GM18502 (cell line): ENCODE data around the gene PET100.

Source experiments
- ATAC-seq: cut with Tn5 transposase; IDR thresholded peaks from one replicate; pipeline ENCODE4 v1.9.1; 2021; ENCODE audit warnings: mild to moderate bottlenecking; ENCODE audit not compliant: unreplicated experiment, poor library complexity

PET100 gene, protein sequence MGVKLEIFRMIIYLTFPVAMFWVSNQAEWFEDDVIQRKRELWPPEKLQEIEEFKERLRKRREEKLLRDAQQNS

DNA sequence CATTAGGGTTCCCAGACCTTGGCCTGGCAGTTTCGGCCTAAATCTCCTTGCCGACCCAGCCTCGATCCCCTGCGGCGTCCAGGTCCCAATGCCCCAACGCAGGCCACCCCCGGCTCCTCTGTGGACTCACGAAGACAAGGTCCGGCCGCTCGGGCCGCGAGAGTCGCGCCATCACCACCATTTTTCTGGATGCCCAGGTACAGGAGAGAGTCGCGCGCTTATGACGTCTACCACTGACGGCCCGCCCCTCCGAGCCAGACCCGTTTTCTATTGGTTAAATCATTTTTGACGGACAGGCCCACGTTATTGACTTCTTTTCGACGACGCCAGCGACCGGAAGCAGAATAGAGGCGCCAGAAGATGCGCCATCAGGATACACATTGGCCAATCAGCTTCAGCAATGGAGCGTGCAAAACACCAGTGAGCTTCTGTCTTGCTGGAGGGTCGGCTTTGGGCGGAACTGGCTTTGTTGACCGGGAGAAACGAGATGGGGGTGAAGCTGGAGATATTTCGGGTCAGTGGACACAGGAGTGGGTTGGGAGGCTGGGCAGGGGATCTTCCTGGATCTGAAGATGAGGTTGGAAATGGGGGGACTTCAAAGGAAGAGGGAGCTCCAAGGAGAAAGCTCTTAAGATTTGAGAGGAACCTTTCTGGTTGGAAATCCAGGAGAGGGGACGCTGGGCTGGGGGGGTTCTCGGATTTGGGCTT lies at the start of gene PET100, which contains the start of gene XAB2:
PET100 (plus strand) TSS at position 447 of the 708 bp plus-strand sequence; CDS start at position 488, 41 bp downstream.
XAB2 (minus strand) TSS at position 199 of the 708 bp plus-strand sequence; CDS start at position 181, 18 bp downstream.
- peak; percentile 87 for ATAC-seq

DNA sequence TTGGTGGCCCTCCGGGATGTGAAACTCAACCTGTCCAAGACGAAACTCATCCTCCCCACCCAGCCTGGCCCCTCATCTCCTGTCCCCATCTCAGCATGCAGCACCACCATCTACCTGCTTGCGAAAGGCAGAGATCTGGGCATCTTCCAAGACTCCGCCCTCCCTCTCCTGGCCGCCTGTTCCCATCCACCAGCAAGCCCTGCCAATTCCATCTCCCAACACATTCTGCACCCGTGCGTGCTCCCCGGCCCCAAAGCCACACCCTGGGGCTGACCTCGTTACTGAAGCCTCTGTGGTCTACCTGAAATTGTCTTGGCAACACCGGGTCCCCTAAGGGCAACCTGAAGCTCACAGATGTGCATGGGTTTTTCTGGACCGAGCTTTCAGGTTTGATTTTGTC lies 47.1 kb upstream of the PET100 start:
- no peak for ATAC-seq

DNA sequence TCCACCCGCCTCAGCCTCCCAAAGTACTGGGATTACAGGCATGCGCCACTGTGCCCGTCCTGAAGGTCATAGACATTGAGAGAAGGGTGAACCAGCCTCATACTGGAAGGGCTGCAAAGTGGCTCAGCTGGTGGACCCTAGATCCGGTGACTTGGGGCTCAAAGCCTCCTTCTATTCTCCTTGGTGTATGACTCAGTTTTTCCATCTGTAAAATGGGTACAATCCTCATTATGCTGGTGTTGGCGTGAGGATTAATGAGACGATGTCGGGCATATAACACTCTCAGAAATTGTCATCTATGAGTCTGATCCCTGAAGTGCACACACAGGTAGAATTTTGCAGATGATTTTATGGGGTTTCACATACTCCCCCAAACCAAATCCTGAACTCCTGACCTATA lies 39.8 kb upstream of the PET100 start:
- ATAC-seq = no peak

DNA sequence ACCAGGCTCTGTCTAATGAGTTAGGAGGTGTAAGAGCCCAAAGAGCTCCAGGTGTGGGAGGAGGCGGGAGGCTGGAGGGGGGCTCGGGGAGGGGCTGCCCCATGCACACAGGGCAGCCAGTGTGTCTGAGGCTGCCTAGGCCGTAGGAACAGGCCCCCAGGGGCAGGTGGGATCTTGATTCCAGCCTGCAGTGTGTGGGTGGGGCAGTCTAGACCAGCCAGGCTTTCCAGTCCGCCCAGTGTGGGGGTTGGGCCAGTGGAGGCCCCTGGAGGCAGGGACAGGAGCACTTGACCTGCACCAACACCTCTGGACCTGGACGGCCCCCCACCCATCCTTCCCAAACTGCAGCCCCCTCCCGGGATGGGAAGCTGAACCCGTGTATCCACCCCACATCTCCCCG lies 39.3 kb upstream of the PET100 start:
- ATAC-seq = no peak

DNA sequence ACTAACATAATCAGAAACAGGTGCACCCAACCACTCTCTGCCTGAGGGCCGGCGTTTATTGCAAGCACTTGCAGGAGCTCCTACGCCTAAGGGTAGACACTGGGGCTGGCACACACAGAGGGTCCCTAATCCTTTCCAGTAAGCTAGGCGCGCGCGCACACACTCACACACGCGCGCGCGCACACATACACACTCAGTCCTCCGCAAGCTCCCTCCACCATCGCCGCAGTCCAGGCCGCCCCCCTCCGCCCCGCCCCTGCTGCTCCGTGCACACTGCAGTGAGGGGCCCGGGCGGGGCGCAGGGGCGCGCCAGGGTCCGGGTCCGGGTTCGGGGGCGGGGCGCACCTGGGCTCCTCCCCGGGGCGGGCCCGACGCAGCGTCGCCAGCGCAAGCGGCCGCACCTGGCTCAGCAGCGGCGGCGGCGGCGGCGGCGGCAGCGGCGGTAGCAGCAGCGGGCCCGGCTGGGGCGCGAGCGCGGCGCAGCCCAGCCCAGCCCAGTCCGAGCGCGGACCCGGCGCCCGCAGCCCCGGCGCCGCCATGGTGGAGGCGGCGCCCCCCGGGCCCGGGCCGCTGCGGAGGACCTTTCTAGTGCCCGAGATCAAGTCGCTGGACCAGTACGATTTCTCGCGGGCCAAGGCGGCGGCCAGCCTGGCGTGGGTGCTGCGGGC lies 34.0 kb upstream of the PET100 start, which contains the start of gene CAMSAP3:
CAMSAP3 (plus strand) TSS at position 398 of the 668 bp plus-strand sequence; CDS start at position 538, 140 bp downstream.
- ATAC-seq = peak; percentile 48

DNA sequence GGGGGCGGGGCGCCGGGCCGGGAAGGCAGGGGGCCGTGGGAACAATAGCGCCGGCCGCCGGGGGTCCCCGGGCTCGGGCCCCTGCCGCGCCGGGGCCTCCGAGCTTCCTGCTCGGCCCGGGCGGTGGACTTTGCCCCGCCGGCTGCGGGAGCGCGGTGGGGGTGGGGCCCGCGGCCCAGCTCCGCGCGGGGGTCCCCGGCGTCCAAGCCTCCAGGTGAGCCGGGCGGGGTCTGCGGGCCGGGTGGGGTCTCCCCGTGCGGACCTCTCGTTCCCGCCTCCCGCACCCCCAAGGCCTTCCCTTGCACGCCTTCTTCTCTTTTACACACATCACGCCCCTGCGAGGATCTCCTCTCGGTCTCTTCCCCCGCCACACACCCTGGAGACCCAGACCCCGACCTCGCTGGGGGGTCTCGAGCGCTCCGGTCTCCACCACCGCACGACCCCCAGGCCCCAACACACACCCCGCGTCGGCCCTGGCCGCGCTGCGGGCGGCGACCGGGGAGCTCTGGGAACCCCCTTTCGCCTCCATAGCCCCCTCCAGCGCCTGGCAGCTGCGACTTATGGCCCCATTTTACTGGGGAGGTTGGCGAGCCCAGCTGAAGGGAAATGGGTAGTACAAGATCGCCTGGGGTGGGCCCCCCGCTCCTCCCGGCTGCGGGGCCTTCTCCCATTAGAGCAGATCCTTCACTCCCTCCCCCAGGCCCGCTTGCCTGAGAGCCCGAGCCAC lies 33.2 kb upstream of the PET100 start:
- no peak for ATAC-seq

DNA sequence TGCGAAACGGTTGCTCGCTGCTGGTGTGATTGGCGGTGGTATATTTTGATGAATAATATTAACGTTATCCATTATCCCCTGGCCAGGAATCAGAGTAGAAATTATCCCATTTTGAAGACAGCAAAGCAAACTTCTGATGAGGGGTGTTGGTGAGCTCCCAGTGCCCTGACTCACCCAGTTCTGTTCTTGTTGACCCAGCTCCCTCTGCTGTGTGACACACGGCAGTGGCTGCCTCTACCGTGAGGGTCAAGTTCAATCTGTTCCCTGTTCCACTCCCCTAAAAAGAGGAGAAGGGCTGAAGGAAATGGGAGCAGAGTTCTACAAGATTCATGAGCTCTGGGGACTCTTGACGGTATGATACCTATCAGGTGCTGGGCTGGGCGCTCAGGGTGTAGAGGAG lies 31.9 kb upstream of the PET100 start:
- no peak for ATAC-seq

DNA sequence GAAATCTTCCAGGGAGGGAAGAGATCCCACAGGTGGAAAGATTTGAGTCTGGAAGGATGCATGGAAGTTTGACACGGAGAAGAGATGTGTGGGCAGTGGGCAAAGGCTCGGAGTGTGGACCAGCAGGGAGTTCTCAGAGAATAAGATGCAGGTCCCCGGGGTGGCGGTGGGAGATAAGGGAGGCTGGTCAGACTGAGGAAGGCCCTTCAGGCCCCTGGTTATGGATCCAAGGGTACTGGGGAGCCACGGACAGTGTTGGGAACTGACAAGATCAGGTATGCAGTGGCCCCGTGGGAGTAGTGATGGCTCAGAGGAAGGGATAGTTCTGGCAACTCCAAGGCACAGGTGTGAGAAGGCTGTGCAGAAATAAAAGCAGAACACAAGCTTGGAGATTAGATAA lies 31.4 kb upstream of the PET100 start:
- no peak for ATAC-seq

DNA sequence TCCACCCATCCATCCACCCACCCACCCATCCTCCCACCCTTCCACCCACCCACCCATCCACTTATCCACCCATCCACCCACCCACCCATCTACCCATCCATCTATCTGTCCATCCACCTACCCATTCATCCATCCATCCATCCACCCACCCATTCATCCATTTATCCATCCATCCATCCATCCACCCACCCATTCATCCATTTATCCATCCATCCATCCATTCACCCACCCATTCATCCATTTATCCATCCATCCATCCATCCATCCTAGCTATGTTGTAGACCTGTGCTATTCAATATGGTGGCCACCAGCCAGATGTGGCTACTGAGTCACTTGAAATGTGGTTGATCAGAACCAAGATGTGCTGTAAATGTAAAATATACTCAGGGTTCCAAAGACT lies 28.9 kb upstream of the PET100 start:
- ATAC-seq = no peak

DNA sequence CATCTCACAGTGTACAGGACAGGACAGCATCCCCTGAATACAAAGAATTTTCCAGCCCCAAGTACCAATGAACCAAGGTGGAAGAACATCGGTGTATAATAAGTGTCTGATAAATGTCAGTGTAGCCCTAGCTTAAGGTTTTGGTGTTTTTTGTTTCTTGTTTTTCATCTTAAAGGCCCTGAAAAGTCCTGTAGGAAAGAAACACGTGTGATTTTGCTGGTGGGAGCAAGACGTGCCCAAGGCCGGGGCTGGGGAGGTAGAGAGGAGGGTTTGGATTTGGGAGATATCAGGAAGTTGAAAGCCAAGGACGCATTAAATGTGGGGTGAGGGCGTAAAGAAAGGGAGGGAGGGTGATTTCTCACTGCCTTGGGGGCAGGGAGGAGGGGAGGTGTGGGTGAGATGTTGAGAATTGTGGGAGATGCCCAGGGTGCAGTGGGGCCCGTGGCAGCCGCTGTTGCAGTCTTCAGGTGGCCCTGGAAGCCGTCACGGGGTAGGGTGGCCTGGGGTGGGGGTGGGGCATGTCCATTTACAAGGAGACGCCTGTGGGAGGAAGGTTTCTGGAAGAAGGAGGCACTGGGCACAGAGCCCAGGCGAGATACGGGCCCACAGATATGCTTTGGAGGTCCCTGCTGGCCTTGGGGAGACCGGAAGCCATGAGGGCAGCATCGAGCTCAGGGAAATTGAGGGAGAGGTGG lies 27.2 kb upstream of the PET100 start:
- ATAC-seq = no peak

DNA sequence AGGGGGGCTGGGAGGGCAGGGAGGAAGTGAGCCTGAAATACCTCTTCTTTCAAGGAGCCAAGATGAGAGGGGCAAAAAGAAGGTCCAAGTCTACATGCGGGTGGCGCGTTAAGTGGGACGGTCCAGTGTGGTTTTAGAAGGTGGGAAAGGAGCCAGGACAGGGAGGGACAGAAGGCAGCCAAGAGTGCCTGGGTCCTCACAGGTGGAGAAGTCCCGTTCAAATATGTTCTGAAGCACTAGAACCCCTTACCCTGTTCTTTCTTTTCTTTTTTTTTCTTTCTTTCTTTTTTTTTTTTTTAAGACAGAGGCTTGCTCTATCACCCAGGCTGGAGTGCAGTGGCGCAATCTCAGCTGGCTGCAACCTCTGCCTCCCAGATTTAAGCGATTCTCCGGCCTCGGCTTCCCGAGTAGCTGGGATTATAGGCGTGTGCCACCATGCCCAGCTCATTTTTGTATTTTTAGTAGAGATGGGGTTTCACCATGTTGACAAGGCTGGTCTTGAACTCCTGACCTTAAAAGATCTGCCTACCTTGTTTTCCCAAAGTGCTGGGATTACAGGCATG lies 26.6 kb upstream of the PET100 start:
- ATAC-seq = no peak

DNA sequence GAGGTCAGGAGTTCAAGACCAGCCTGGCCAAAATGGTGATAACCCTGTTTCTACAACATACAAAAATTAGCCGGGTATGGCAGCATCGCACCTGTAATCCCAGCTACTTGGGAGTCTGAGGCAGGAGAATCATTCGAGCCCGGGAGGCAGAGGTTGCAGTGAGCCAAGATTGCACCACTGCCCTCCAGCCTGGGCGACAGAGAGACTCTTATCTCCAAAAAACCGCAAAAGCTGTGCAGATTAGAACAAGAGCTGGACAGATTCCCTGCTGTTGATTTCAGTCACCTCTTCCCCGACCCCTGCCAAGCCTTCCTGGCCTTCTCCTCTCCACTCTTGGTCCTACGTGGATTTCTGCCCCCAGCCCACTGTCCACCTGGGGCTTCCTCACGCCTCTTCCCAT lies 25.7 kb upstream of the PET100 start:
- ATAC-seq = no peak

DNA sequence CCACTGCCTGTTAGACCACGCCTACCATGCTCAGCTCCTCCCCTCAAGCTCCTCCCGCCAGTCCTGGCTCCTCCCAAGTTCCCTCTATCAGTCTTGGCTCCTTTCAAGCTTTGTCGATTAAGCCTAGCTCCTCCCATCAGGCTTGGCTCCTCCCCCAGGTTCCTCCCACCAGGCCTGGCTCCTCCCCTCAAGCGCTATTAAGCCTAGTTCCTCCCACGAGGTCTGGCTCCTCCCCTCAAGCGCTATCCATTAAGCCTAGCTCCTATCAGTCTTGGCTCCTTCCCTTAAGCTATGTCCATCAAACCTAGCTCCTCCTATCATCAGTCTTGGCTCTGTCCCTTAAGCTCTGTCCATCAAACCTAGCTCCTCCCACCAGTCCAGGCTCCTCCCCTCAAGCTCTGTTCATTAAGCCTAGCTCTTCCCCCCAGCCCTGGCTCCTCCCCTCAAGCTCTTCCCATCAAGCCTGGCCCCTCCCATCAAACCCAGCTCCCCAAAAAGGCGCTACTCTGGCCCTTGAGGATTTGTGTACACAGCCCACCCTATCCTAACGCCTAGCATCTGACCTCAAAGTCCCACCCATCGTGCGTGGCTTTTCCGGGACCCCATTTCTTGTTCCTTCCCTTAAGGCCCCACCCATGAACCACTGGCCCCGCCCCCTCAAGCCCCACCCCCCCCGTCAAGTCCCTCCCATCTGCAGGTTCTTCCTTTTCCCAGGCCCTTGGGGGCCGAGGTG lies 23.9 kb upstream of the PET100 start:
- no peak for ATAC-seq

DNA sequence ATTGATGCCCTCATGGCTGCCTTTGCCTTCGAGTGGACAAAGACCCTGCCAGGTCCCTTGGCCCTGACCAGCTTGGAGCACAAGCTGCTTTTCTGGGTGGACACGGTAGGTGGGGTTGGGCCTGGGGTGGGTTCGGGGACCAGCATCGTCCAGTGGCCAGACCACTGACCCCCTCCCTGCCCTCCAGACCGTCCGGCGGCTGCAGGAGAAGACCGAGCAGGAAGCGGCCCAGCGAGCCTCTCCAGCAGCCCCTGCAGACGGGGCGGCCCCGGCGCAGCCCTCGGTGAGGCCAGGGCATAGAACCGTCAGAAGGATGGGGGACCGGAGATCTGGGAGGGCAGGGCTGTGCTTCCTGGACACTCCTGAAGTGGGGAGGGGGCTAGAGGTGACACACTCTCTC lies 23.3 kb upstream of the PET100 start:
- ATAC-seq = no peak

DNA sequence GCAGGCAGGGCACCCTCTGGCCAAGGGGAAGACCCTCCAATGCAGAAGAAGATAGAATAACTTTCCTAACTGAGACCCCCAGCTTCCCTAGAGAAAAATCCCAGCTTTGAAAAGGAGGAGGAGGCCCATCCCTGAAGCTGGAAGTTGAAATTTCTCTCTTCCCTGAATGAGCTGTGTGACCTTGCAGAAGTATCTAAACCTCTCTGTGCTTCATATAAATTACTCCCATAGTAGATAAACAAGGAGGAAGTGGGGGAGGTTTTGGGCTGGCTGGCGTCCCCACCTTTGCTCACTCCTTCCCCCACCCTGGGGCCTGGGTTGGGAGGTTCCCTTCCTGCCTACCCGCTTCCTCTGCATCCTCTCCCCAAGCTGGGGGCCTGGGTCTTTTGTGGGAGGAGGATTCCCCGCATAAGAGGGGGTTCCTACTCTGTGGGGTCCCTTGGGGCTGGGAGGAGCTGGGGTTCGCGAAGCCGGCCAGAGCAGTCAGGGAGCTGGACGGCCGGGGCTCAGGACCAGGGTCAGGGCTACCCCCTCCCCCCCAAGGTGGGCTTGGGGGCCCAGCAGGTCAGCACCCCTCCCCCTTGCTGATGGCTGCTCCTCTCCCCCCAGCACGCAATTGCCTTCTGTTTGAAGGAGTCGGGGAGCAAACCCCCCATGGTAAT lies 22.2 kb upstream of the PET100 start:
- ATAC-seq = no peak

DNA sequence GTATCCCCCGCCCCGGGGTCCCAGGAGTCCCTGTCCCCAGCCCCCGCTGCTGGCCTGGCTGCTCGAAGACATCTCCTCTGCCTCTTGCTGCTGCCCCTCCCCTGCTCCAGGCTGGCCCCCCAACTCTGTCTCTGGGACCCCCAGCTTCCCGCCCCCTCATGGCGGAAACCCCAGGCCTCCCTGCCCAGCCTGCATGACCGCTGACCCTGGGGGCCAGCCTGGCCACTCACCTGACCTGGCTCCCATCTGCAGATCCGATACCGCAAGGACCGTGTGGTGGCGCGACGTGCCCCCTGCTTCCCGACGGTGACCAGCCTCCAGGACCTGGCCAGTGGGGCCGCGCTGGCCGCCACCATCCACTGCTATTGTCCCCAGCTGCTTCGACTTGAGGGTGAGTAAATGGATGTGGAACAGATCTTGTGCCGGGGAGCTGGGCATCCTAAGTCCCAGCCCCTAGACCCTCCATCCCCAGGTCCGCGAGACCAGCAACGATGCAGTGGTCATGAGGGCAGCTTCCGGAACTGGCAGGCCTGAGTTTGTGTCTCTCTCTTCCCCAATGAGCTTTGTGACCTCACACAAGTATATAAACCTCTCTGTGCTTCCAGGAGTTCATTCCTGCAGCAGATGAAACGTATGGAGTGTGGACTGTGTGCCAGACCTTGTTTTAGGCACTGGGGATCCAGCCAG lies 21.6 kb upstream of the PET100 start:
- ATAC-seq = no peak

DNA sequence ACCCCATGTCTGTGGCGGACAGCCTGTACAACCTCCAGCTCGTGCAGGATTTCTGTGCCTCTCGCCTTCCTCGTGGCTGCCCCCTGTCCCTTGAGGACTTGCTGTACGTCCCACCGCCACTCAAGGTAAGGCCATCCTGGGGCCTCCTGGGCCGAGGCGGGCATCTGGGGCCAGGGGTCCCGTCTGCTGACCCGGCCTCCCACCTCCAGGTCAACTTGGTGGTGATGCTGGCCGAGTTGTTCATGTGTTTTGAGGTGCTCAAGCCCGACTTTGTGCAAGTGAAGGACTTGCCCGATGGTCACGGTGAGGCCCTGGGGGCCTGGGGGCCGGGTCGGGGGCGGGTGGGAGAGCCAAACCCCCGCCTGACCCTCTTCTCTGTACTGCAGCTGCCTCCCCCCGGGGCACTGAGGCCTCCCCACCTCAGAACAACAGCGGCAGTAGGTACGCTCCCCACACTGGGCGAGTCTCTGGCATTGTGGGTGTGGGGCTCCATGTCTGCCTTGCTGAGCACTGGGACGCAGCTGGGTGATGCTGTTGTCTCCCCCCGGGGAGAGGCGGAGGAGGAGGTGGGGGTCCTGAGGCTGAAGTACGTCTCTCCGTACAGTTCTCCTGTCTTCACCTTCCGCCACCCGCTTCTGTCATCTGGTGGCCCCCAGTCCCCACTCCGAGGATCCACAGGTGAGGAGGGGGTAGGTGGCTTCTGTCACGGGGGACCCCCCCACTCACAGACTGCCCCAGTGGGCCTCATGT lies 18.9 kb upstream of the PET100 start:
- ATAC-seq = no peak
